ENCODE results near the gene PPFIBP1. TPM values are rescaled to one million over a fixed set of nuclear protein-coding genes. Genes with fewer than 3 reads are reported as not detected.

The PPFIBP1 gene
- total and polyA plus RNA-seq, 2 of the 13 experiments (the other 11 are each of a cell fraction or from before 2014, with no cell fraction given): 16.2 to 21.8 TPM

- TF ChIP-seq ZNF234 (CRISPR knock-in tag; conservative IDR thresholded peaks at IDR 0.05) (no peak), ZNF280B (CRISPR knock-in tag; IDR thresholded peaks at IDR 0.05; ENCODE audit: borderline replicate concordance) (peak; percentile 64; the same call in 1 of the 2 replicates), ZNF17 (CRISPR knock-in tag; IDR thresholded peaks at IDR 0.05) (no peak), ZNF282 (IDR thresholded peaks at IDR 0.05; ENCODE audit: partially characterized antibody) (no peak), ZNF713 (CRISPR knock-in tag; IDR thresholded peaks at IDR 0.05) (no peak), FOSL2 (CRISPR knock-in tag; IDR thresholded peaks at IDR 0.05) (peak; percentile 45), ZNF432 (CRISPR knock-in tag; IDR thresholded peaks at IDR 0.05; ENCODE audit: borderline replicate concordance) (no peak), NONO (IDR thresholded peaks at IDR 0.05) (no peak), NONO (CRISPR knock-in tag; conservative IDR thresholded peaks at IDR 0.05) (0 out of 2 replicates have a peak, but pooled peaks have one; percentile 31), SNAPC2 (CRISPR knock-in tag; IDR thresholded peaks at IDR 0.05) (no peak), ZMYM3 (CRISPR knock-in tag; IDR thresholded peaks at IDR 0.05) (peak; percentile 28; the same call in 1 of the 2 replicates), ZBTB7B (CRISPR knock-in tag; IDR thresholded peaks at IDR 0.05) (peak; percentile 87), HDAC2 (CRISPR knock-in tag; IDR thresholded peaks at IDR 0.05) (peak; percentile 73; the same call in 1 of the 2 replicates), SOX13 (IDR thresholded peaks at IDR 0.05) (no peak), SOX13 (CRISPR knock-in tag; conservative IDR thresholded peaks at IDR 0.05 in 1 of 2, IDR thresholded peaks at IDR 0.05 in 1 of 2) (0 out of 4 replicates have a peak, but pooled peaks of 1 of the 2 experiments have one; percentile 11), KLF11 (CRISPR knock-in tag; IDR thresholded peaks at IDR 0.05) (no peak), ZNF737 (CRISPR knock-in tag; IDR thresholded peaks at IDR 0.05; ENCODE audit: borderline replicate concordance) (no peak), TOE1 (CRISPR knock-in tag; IDR thresholded peaks at IDR 0.05) (no peak), SSRP1 (CRISPR knock-in tag; IDR thresholded peaks at IDR 0.05) (no peak), PCBP2 (optimal IDR thresholded peaks at IDR 0.05; ENCODE audit: low read depth, low read length, poor library complexity, severe bottlenecking) (no peak), ZC3H4 (CRISPR knock-in tag; IDR thresholded peaks at IDR 0.05; ENCODE audit: borderline replicate concordance) (no peak), SALL2 (CRISPR knock-in tag; IDR thresholded peaks at IDR 0.05) (no peak), CHCHD3 (CRISPR knock-in tag; IDR thresholded peaks at IDR 0.05) (no peak), ZNF431 (CRISPR knock-in tag; IDR thresholded peaks at IDR 0.05; ENCODE audit: borderline replicate concordance, low read depth) (no peak), NFE2 (CRISPR knock-in tag; IDR thresholded peaks at IDR 0.05) (no peak), ZFP62 (CRISPR knock-in tag; IDR thresholded peaks at IDR 0.05) (no peak), PBX2 (CRISPR knock-in tag; IDR thresholded peaks at IDR 0.05) (no peak), CBFB (CRISPR knock-in tag; IDR thresholded peaks at IDR 0.05) (no peak)
- TF ChIP-seq, protein P1, sequence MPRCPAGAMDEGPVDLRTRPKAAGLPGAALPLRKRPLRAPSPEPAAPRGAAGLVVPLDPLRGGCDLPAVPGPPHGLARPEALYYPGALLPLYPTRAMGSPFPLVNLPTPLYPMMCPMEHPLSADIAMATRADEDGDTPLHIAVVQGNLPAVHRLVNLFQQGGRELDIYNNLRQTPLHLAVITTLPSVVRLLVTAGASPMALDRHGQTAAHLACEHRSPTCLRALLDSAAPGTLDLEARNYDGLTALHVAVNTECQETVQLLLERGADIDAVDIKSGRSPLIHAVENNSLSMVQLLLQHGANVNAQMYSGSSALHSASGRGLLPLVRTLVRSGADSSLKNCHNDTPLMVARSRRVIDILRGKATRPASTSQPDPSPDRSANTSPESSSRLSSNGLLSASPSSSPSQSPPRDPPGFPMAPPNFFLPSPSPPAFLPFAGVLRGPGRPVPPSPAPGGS (CRISPR knock-in tag; IDR thresholded peaks at IDR 0.05): no peak
- TF ChIP-seq, protein P2, sequence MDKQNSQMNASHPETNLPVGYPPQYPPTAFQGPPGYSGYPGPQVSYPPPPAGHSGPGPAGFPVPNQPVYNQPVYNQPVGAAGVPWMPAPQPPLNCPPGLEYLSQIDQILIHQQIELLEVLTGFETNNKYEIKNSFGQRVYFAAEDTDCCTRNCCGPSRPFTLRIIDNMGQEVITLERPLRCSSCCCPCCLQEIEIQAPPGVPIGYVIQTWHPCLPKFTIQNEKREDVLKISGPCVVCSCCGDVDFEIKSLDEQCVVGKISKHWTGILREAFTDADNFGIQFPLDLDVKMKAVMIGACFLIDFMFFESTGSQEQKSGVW (CRISPR knock-in tag; IDR thresholded peaks at IDR 0.05; ENCODE audit: borderline replicate concordance): no peak
Measured at GRCh38 chr12:27705263-27705662, 181.3 kb downstream of the PPFIBP1 start (continued).
